CD4-positive, alpha-beta T cell treated with Interferon alpha-2 for 1 hour (primary cell): ENCODE data around the gene EI24.

ENCODE experiments used
- DNase-seq, 2 donors: peaks; one replicate each; pipeline ENCODE4 v3.0.0-alpha.2; 2020 to 2022

Gene EI24

GRCh38 chr11:125583496-125583895, 14.2 kb downstream of the EI24 start:
- no peak for DNase-seq

- no peak for DNase-seq
These were observed 16.2 kb downstream of the EI24 start for GRCh38 chr11:125585487-125585886.

GRCh38 chr11:125586623-125587022, 17.3 kb downstream of the EI24 start:
- DNase-seq = no peak

- no peak for DNase-seq
These were observed 18.2 kb downstream of the EI24 start for GRCh38 chr11:125587480-125587879.

- no peak for DNase-seq
These were observed 19.2 kb downstream of the EI24 start for GRCh38 chr11:125588505-125588904.

GRCh38 chr11:125591649-125592304, 22.5 kb downstream of the EI24 start:
- DNase-seq = peak in 1 of 2 donors; percentile 18

GRCh38 chr11:125592305-125593113, 23.2 kb downstream of the EI24 start, which contains the start of gene STT3A:
STT3A (plus strand) TSS chr11:125592852; CDS start chr11:125595916, 3,064 bp downstream.
- DNase-seq = peak; percentile 99

GRCh38 chr11:125593114-125593820, 24.0 kb downstream of the EI24 start:
- no peak for DNase-seq

- DNase-seq = no peak
These were observed 25.7 kb downstream of the EI24 start for GRCh38 chr11:125594958-125595357.

GRCh38 chr11:125600663-125601062, 31.4 kb downstream of the EI24 start:
- DNase-seq = no peak

GRCh38 chr11:125603207-125603606, 33.9 kb downstream of the EI24 start:
- DNase-seq = no peak

- DNase-seq = no peak
These were observed 36.1 kb downstream of the EI24 start for GRCh38 chr11:125605417-125605816.

GRCh38 chr11:125609545-125609944, 40.3 kb downstream of the EI24 start:
- no peak for DNase-seq

GRCh38 chr11:125618383-125618782, 49.1 kb downstream of the EI24 start:
- no peak for DNase-seq

- DNase-seq = no peak
These were observed 52.7 kb downstream of the EI24 start for GRCh38 chr11:125621995-125622394.

GRCh38 chr11:125623064-125623463, 53.8 kb downstream of the EI24 start:
- DNase-seq = no peak

- no peak for DNase-seq
These were observed 55.5 kb downstream of the EI24 start, which contains the start of gene CHEK1 for GRCh38 chr11:125624756-125625213. CHEK1 (plus strand) TSS chr11:125625163; CDS start chr11:125626769, 1,606 bp downstream.

GRCh38 chr11:125625225-125625629, 56.0 kb downstream of the EI24 start:
- DNase-seq = no peak

- DNase-seq = peak; percentile 80 to 87
These were observed 56.5 kb downstream of the EI24 start for GRCh38 chr11:125625630-125626287.

- peak; percentile 19 to 55 for DNase-seq
These were observed 57.1 kb downstream of the EI24 start for GRCh38 chr11:125626288-125626950.

GRCh38 chr11:125627236-125627910, 58.1 kb downstream of the EI24 start:
- DNase-seq = no peak
